Suprapubic skin (tissue), 4 donors: ENCODE measurements around the gene GPR62. TPM values are rescaled to one million over a fixed set of nuclear protein-coding genes. Genes with fewer than 3 reads are reported as not detected.

Experiments used
- DNase-seq, 2 donors: peaks; one replicate each; pipeline ENCODE4 v3.0.0-alpha.2; 2019; ENCODE audit warnings: low spot score in 2 of 2
- H3K27ac ChIP-seq: fragments of 200-600 bp; sonication (generic); one replicate; pipeline ENCODE4 v1.5.1; 2019
- H3K27me3 ChIP-seq: fragments of 200-600 bp; sonication (generic); one replicate; pipeline ENCODE4 v1.5.1; 2019
- H3K36me3 ChIP-seq: fragments of 200-600 bp; sonication (generic); one replicate; pipeline ENCODE4 v1.5.1; 2019
- H3K4me1 ChIP-seq: fragments of 200-600 bp; sonication (generic); one replicate; pipeline ENCODE4 v1.5.1; 2019
- H3K4me3 ChIP-seq: fragments of 200-600 bp; sonication (generic); one replicate; pipeline ENCODE4 v1.5.1; 2019; ENCODE audit warnings: mild to moderate bottlenecking
- H3K9me3 ChIP-seq: fragments of 200-600 bp; sonication (generic); one replicate; pipeline ENCODE4 v1.5.1; 2019
- EP300 ChIP-seq: sonication (generic); formaldehyde crosslinking; IDR thresholded peaks from one replicate; pipeline ENCODE4 v1.6.1; 2017; ENCODE audit warnings: antibody characterized with exemption
- POLR2A ChIP-seq, 2 donors: fragments of 450-650 bp; IDR thresholded peaks; one replicate each; pipeline ENCODE4 v1.6.1; 2017; ENCODE audit warnings: antibody characterized with exemption in 2 of 2, mild to moderate bottlenecking in 2 of 2, moderate library complexity in 2 of 2
- POLR2AphosphoS5 ChIP-seq, 3 donors: sonication (generic); formaldehyde crosslinking; IDR thresholded peaks; one replicate each; pipeline ENCODE4 v1.6.1; 2017; ENCODE audit warnings: antibody characterized with exemption in 3 of 3
- WGBS: methylation state at CpG from one replicate; pipeline ENCODE4 v1.1.5; 2018; 5-methylcytosine and 5-hydroxymethylcytosine counted together
- total RNA-seq, 4 donors: library from RNA; depleted of rRNA; stranded (reverse); fragments of >200 nt; gene quantifications; one replicate each; pipeline ENCODE4 v1.1.0, GENCODE V29; 2016
- TF ChIP-seq, protein P1 (sequence below), 2 donors: fragments of 200-600 bp in 1 of 2; fragments of 450-650 bp in 1 of 2; sonication (generic) in 1 of 2; IDR thresholded peaks; one replicate each; pipeline ENCODE4 v1.5.1; 2016 to 2019; ENCODE audit warnings: antibody characterized with exemption in 2 of 2, mild to moderate bottlenecking in 1 of 2, moderate library complexity in 1 of 2

GPR62 gene
- total RNA-seq, 4 donors from 2014 or later, result not detected

GRCh38 chr3:51968883-51969678 lies 13.9 kb downstream of the GPR62 start:
- H3K4me1 ChIP-seq, result peaks cover 69% of the 10 kb centered on the region
- no peaks in the 10 kb centered on the region for H3K9me3 ChIP-seq
- WGBS, result 80% methylated on average over 6 of the region's 6 CpGs
- DNase-seq, result no peak
- H3K27ac ChIP-seq, result no peak overlapping the region
- no peak for TF ChIP-seq POLR2A (IDR thresholded peaks at IDR 0.05)
- TF ChIP-seq EP300, result no peak
- TF ChIP-seq, protein P1, sequence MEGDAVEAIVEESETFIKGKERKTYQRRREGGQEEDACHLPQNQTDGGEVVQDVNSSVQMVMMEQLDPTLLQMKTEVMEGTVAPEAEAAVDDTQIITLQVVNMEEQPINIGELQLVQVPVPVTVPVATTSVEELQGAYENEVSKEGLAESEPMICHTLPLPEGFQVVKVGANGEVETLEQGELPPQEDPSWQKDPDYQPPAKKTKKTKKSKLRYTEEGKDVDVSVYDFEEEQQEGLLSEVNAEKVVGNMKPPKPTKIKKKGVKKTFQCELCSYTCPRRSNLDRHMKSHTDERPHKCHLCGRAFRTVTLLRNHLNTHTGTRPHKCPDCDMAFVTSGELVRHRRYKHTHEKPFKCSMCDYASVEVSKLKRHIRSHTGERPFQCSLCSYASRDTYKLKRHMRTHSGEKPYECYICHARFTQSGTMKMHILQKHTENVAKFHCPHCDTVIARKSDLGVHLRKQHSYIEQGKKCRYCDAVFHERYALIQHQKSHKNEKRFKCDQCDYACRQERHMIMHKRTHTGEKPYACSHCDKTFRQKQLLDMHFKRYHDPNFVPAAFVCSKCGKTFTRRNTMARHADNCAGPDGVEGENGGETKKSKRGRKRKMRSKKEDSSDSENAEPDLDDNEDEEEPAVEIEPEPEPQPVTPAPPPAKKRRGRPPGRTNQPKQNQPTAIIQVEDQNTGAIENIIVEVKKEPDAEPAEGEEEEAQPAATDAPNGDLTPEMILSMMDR (IDR thresholded peaks at IDR 0.05), result no peak
- TF ChIP-seq POLR2AphosphoS5 (IDR thresholded peaks at IDR 0.05), result no peak
- H3K4me3 ChIP-seq, result no peak overlapping the region
- H3K27me3 ChIP-seq, result no peaks in the 10 kb centered on the region
- H3K36me3 ChIP-seq, result no peaks in the 10 kb centered on the region

DNA sequence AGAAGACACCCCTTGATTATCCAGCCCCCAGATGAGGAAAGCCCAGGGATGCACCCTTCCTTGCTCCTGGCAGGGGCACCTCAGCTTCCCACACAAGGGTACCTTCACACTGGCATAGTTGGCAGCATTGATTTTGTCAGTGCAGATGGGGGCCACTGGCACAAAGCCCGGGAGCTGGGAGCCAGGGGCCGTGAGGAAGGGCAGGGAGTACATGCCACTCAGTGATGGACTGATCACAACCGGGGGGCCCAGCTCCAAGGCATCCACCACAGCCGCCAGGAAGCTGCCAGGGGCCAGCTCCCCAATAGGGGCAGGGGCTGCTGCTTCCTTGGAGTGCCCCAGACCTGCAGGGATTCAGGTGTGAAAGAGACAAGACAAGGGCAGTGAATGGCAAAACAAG lies 14.7 kb downstream of the GPR62 start:
- WGBS, result 83% methylated on average over 2 of the region's 4 CpGs
- TF ChIP-seq POLR2AphosphoS5 (IDR thresholded peaks at IDR 0.05), result no peak
- TF ChIP-seq EP300, result no peak
- TF ChIP-seq, protein P1 (IDR thresholded peaks at IDR 0.05), result no peak
- no peak for TF ChIP-seq POLR2A (IDR thresholded peaks at IDR 0.05)
- no peaks in the 10 kb centered on the region for H3K36me3 ChIP-seq
- H3K4me3 ChIP-seq, result no peak overlapping the region
- H3K4me1 ChIP-seq, result peaks cover 76% of the 10 kb centered on the region
- H3K27me3 ChIP-seq, result no peaks in the 10 kb centered on the region
- H3K9me3 ChIP-seq, result no peaks in the 10 kb centered on the region
- no peak for DNase-seq
- H3K27ac ChIP-seq, result no peak overlapping the region

- TF ChIP-seq POLR2A (IDR thresholded peaks at IDR 0.05) (no peak), POLR2AphosphoS5 (IDR thresholded peaks at IDR 0.05) (no peak), EP300 (no peak)
- TF ChIP-seq, protein P1 (IDR thresholded peaks at IDR 0.05), result no peak
- no peak for DNase-seq
- Histone ChIP-seq H3K4me1 (peaks cover 81% of the 10 kb centered on the region), H3K27ac (no peak overlapping the region), H3K27me3 (no peaks in the 10 kb centered on the region), H3K36me3 (no peaks in the 10 kb centered on the region), H3K9me3 (no peaks in the 10 kb centered on the region), H3K4me3 (no peak overlapping the region)
- WGBS, result 63% methylated on average over 4 of the region's 6 CpGs
These were observed 15.6 kb downstream of the GPR62 start for GRCh38 chr3:51970606-51971300.

DNA sequence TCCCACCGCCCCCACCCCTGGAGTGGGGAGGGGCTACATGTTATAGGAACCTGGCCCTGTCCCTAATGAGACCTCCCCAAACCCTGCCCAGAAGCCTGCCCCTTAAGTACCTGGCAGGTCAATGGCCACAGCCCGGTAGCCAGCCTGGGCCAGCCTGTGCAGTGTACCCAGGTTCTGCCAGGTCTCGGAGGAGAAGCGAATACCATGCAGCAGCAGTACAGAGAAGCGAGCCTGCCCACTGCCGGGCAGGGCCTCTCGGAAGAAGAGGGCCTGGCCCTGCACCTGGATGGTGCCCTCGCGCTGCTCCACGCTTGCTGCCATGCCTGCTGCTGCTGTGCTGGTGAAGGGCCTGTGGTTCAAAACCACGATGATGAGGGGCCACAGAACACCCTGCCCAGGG lies 16.2 kb downstream of the GPR62 start:
- Histone ChIP-seq H3K27ac (no peak overlapping the region), H3K27me3 (no peaks in the 10 kb centered on the region), H3K4me3 (no peak overlapping the region), H3K36me3 (no peaks in the 10 kb centered on the region), H3K9me3 (no peaks in the 10 kb centered on the region), H3K4me1 (peaks cover 80% of the 10 kb centered on the region)
- DNase-seq, result no peak
- TF ChIP-seq EP300 (no peak), POLR2A (IDR thresholded peaks at IDR 0.05) (no peak), POLR2AphosphoS5 (IDR thresholded peaks at IDR 0.05) (no peak)
- TF ChIP-seq, protein P1 (IDR thresholded peaks at IDR 0.05), result no peak
- WGBS, result 83% methylated on average over 3 of the region's 11 CpGs

DNA sequence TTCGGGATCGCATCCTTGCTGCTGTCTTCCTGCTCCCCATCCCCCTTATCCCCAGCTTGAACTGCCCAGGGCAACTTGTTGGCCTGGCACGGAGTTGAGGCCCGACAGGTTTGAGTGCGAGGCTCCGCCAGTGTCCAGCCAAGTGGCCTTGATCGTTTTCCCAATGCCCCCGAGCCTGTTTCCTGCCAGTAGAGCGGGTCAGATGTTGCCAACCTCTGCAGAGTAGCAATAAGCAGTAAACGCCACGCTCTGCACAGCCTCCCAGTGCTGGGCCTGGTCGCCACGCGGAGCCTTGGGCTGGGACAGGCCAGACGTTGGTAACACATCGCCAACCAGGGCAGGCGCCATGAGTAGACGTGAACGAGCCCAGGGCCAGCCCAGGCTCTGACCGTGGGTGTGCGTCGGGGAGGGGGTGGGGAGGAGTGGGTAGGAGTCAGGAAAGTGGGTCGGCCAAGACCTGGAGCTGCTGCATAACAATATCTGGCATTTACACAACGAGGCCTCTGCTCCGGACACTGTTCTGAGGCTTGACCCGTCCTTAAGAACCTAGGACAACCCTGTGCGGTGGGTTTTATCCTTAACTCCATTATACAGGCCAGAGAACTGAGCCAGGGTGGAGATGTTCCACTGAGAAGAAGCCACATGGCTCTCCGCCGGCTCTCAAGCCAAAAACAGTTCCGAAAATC lies 19.2 kb downstream of the GPR62 start:
- no peak for DNase-seq
- Histone ChIP-seq H3K9me3 (no peaks in the 10 kb centered on the region), H3K4me3 (peak overlapping the region; percentile 56), H3K36me3 (no peaks in the 10 kb centered on the region), H3K27me3 (no peaks in the 10 kb centered on the region), H3K4me1 (peaks cover 72% of the 10 kb centered on the region), H3K27ac (peak overlapping the region; percentile 79)
- 4% methylated on average over 14 of the region's 30 CpGs for WGBS
- TF ChIP-seq EP300 (no peak), POLR2A (IDR thresholded peaks at IDR 0.05) (no peak), POLR2AphosphoS5 (IDR thresholded peaks at IDR 0.05) (no peak)
- TF ChIP-seq, protein P1 (IDR thresholded peaks at IDR 0.05), result no peak
